Measurements from ENCODE around the gene SPATS2.
"Not testable (repeated sequence)": the region's sequence is repeated elsewhere in the genome, so short reads cannot be mapped to it uniquely, and the experiment has no call there.

Gene SPATS2

DNA sequence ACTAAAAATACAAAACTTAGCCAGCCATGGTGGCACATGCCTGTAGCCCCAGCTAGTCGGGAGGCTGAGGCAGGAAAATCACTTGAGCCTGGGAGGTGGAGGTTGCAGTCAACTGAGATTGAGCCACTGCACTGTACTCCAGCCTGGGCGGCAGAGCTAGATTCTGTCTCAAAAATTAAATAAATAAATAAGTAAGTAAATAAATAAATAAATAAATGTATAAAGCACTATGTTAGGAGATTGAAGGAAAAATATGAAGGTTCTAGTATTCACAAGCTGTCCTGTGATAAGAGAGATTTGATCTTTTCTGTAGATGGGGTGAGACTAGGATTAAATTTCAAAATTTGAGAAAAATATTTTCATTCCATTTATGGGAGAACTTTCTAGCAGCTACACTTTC is 14.9 kb upstream of the SPATS2 start:
- no peak for DNase-seq (ENCODE audit: low read depth)

- no peak for DNase-seq (ENCODE audit: low read depth)
Measured at GRCh38 chr12:49355913-49356312, 11.3 kb upstream of the SPATS2 start.

- no peak for DNase-seq (ENCODE audit: low read depth)
Measured at GRCh38 chr12:49357103-49357678, 10.1 kb upstream of the SPATS2 start.

GRCh38 chr12:49358483-49359141 is 8.7 kb upstream of the SPATS2 start:
- DNase-seq (ENCODE audit: low read depth), result no peak

- DNase-seq (ENCODE audit: low read depth), result no peak
Measured at GRCh38 chr12:49359671-49360070, 7.6 kb upstream of the SPATS2 start.

DNA sequence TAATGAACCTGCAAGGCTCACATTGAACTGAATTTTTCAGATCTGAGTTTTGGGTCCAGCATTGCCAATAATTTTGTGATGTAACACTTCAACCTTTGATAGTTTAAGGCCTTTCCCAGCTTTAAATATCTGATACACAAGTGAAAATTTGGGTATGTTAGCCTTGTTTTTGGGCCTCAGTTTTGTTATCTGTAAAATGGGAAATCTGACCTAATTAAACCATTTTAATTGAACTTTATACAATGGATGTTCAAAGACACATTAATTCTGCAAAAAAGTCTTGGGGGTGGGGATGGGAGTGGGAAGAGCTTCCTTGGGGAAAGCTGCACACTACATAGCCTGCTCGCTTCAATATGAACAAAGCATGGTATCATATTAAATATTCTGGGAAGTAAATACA is 5.2 kb upstream of the SPATS2 start:
- no peak for DNase-seq (ENCODE audit: low read depth)

GRCh38 chr12:49364989-49365388 is 2.3 kb upstream of the SPATS2 start:
- no peak for DNase-seq (ENCODE audit: low read depth)

DNA sequence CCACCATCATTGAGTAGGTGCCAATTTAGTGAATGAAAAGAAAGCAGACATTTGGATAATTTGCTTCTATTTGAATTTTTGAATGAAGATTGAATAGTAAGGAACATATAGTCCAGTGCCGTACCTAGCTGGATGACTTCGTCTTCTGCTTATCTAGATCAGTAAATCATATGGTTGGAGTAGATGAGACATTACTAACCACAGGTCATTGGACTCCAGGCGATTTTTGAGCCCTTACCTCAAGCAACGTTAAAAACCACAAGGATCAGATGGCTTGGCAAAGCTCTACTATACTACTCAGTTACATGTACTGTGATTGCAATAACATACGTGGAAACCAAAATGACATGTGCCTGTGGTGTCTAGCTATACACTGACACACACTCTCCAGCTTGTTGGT is 1.7 kb upstream of the SPATS2 start:
- no peak for DNase-seq (ENCODE audit: low read depth)

- no peak for DNase-seq (ENCODE audit: low read depth)
Measured at GRCh38 chr12:49366096-49366651, 1.1 kb upstream of the SPATS2 start.

- DNase-seq (ENCODE audit: low read depth), result peak; percentile 81
Measured at GRCh38 chr12:49366652-49367380, 446 bp upstream of the SPATS2 start.

GRCh38 chr12:49368240-49368600 is 958 bp downstream of the SPATS2 start:
- no peak for DNase-seq (ENCODE audit: low read depth)

GRCh38 chr12:49369411-49370145 is 2.3 kb downstream of the SPATS2 start:
- DNase-seq (ENCODE audit: low read depth), result no peak

- no peak for DNase-seq (ENCODE audit: low read depth)
Measured at GRCh38 chr12:49370539-49370938, 3.3 kb downstream of the SPATS2 start.

DNA sequence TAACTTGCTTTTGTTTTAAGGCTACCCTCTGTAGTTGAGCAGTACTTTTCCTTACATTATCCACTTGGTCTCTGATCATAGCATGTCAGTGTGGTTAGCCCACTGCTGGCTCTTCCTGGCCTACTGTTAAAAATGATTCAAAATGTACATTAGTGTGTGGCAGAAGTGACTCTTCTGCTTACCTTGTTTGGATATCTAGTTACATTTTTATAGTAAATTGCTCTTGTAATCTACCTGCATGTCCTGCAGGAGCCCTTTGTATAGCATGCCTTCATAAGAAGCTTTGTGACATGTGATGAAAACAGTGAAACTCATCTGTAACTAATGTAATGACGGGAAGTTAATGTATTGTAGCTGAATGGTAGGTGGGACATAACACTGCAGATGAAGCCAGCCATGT is 8.1 kb downstream of the SPATS2 start:
- no peak for DNase-seq (ENCODE audit: low read depth)

GRCh38 chr12:49377386-49377785 is 10.1 kb downstream of the SPATS2 start:
- DNase-seq (ENCODE audit: low read depth), result no peak

DNA sequence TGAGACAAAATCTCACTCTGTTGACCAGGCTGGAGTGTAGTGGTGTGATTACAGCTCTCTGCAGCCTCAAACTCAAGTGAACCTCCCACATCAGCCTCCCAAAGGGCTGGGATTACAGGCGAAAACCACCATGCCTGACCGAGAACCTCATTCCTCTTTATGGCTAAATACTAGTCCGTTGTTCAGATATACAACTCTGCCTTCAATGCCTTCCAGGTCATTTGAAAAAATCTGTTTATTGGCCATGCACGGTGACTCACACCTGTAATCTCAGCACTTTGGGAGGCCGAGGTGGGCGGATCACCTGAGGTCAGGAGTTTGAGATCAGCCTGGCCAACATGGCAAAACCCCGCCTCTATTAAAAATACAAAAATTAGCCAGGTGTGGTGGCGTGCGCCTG is 12.9 kb downstream of the SPATS2 start:
- DNase-seq (ENCODE audit: low read depth), result not testable (repeated sequence)

- DNase-seq (ENCODE audit: low read depth), result peak; percentile 62
Measured at GRCh38 chr12:49388682-49389386, 21.6 kb downstream of the SPATS2 start.

GRCh38 chr12:49389387-49389703 is 22.1 kb downstream of the SPATS2 start:
- no peak for DNase-seq (ENCODE audit: low read depth)

DNA sequence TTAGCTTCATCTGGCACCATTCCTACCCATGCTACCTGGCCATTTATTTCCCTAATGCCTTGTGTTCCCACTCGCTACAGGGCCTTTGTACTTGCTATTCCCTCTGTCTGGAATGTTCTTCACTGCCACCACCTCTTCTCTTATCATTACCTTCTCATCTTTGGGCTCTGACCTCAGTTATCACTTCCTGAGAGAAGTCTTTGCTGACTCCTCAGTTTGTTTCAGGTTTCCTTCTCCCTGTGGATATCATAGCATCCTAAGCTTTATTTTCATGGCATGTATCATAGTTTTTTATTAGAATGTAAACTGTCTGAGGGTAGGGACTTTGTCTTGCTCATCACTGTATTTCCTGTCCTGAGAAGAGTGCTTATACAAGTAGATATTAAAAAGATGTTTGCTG is 29.7 kb downstream of the SPATS2 start:
- DNase-seq (ENCODE audit: low read depth), result no peak

GRCh38 chr12:49400304-49400703 is 33.0 kb downstream of the SPATS2 start:
- DNase-seq (ENCODE audit: low read depth), result no peak

GRCh38 chr12:49403971-49404450 is 36.7 kb downstream of the SPATS2 start:
- no peak for DNase-seq (ENCODE audit: low read depth)

DNA sequence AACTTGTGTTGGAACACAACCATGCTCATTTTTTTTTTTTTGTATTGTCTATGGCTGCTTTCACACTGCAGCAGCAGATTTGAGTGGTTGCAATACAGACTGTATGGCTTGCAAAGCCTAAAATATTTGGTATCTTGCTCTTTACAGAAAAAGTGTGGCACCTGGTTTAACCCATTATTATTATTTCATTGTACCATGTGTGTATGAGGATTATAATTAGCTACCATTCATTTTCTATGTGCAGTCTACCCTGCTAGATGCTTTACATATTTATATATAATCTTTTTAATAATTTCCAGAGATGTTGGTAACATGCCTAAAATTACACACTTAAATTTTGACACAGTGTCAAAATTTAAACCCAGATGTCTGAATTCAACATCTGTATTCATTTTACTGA is 37.7 kb downstream of the SPATS2 start:
- DNase-seq (ENCODE audit: low read depth), result no peak

Measured in stimulated activated CD8-positive, alpha-beta memory T cell treated with anti-CD3 and anti-CD28 coated beads, Interleukin-4, amount 100 ng/mL, for 24 hours (primary cell).